H9 (cell line): ENCODE results near the gene GDPGP1. TPM values are rescaled to one million over a fixed set of nuclear protein-coding genes. Genes with fewer than 3 reads are reported as not detected.

Experiments
- DNase-seq: peaks from one replicate; pipeline ENCODE4 v3.0.0-alpha.2; 2017
- H2AFZ ChIP-seq: one replicate; pipeline ENCODE4 v1.6.1; 2013; ENCODE audit warnings: mild to moderate bottlenecking, low read length, control low read depth, moderate library complexity
- H2AK5ac ChIP-seq: 2 replicates; pipeline ENCODE4 v1.6.1; 2013; ENCODE audit warnings: low read length, control low read depth, mixed read lengths; ENCODE audit not compliant: insufficient read length
- H2BK120ac ChIP-seq: one replicate; pipeline ENCODE4 v1.6.1; 2013; ENCODE audit warnings: low read depth, mild to moderate bottlenecking, low read length, control low read depth, inconsistent platforms; ENCODE audit not compliant: poor library complexity, severe bottlenecking
- H2BK12ac ChIP-seq: 2 replicates; pipeline ENCODE4 v1.6.1; 2013; ENCODE audit warnings: low read length, control low read depth, mixed read lengths, low read depth; ENCODE audit not compliant: insufficient read length
- H2BK15ac ChIP-seq: 2 replicates; pipeline ENCODE4 v1.6.1; 2013; ENCODE audit warnings: low read depth, low read length, control low read depth
- H2BK20ac ChIP-seq: one replicate; pipeline ENCODE4 v1.6.1; 2013; ENCODE audit warnings: low read depth, mild to moderate bottlenecking, low read length, control low read depth, inconsistent platforms; ENCODE audit not compliant: poor library complexity, severe bottlenecking
- H2BK5ac ChIP-seq: 2 replicates; pipeline ENCODE4 v1.6.1; 2013; ENCODE audit warnings: low read length, control low read depth, mixed read lengths; ENCODE audit not compliant: insufficient read length
- H3K14ac ChIP-seq: 2 replicates; pipeline ENCODE4 v1.6.1; 2013; ENCODE audit warnings: low read length, control low read depth; ENCODE audit not compliant: insufficient read depth
- H3K18ac ChIP-seq: 2 replicates; pipeline ENCODE4 v1.6.1; 2013; ENCODE audit warnings: low read depth, mild to moderate bottlenecking, mixed read lengths, low read length, control low read depth; ENCODE audit not compliant: insufficient read length
- H3K23ac ChIP-seq: 2 replicates; pipeline ENCODE4 v1.6.1; 2013; ENCODE audit warnings: low read length, control low read depth, mixed read lengths, low read depth; ENCODE audit not compliant: insufficient read length
- H3K23me2 ChIP-seq: 2 replicates; pipeline ENCODE4 v1.6.1; 2013; ENCODE audit warnings: low read depth, mild to moderate bottlenecking, mixed read lengths, low read length, control low read depth; ENCODE audit not compliant: insufficient read length, poor library complexity, severe bottlenecking
- H3K27ac ChIP-seq: 2 replicates; pipeline ENCODE4 v1.5.1; 2013; ENCODE audit warnings: low read length, control low read depth, mixed read lengths, low read depth; ENCODE audit not compliant: insufficient read length
- H3K27me3 ChIP-seq: 2 replicates; pipeline ENCODE4 v1.6.1; 2013; ENCODE audit warnings: low read length, control low read depth, inconsistent platforms; ENCODE audit not compliant: insufficient read depth
- H3K4ac ChIP-seq: 2 replicates; pipeline ENCODE4 v1.6.1; 2013; ENCODE audit warnings: low read depth, mild to moderate bottlenecking, control low read depth, inconsistent platforms, low read length, moderate library complexity
- H3K4me1 ChIP-seq: 2 replicates; pipeline ENCODE4 v1.6.1; 2013; ENCODE audit warnings: low read length, control low read depth, inconsistent platforms; ENCODE audit not compliant: insufficient read depth
- H3K4me2 ChIP-seq: 2 replicates; pipeline ENCODE4 v1.6.1; 2013; ENCODE audit warnings: low read length, control low read depth, mixed read lengths; ENCODE audit not compliant: insufficient read length, insufficient read depth
- H3K56ac ChIP-seq: 2 replicates; pipeline ENCODE4 v1.6.1; 2013; ENCODE audit warnings: low read depth, mild to moderate bottlenecking, mixed read lengths, low read length, control low read depth; ENCODE audit not compliant: insufficient read length
- H3K79me1 ChIP-seq: 2 replicates; pipeline ENCODE4 v1.6.1; 2013; ENCODE audit warnings: low read depth, mild to moderate bottlenecking, moderate library complexity, low read length, control low read depth, inconsistent platforms; ENCODE audit not compliant: insufficient read depth, poor library complexity, severe bottlenecking
- H3K79me2 ChIP-seq: 2 replicates; pipeline ENCODE4 v1.6.1; 2013; ENCODE audit warnings: low read length, control low read depth, inconsistent platforms; ENCODE audit not compliant: insufficient read depth
- H3K9ac ChIP-seq: 2 replicates; pipeline ENCODE4 v1.6.1; 2013; ENCODE audit warnings: low read length, control low read depth, mixed read lengths; ENCODE audit not compliant: insufficient read length; ENCODE audit errors: extremely low read depth
- H3K9me3 ChIP-seq: one replicate; pipeline ENCODE4 v1.6.1; 2013; ENCODE audit warnings: low read depth, low read length, inconsistent platforms; ENCODE audit not compliant: control insufficient read depth
- H3T11ph ChIP-seq: one replicate; pipeline ENCODE4 v1.6.1; 2013; ENCODE audit warnings: mild to moderate bottlenecking, low read length, control low read depth, inconsistent platforms
- H4K20me1 ChIP-seq: one replicate; pipeline ENCODE4 v1.6.1; 2013; ENCODE audit not compliant: control insufficient read depth, insufficient read length, insufficient read depth
- H4K5ac ChIP-seq: 2 replicates; pipeline ENCODE4 v1.6.1; 2013; ENCODE audit warnings: low read depth, mild to moderate bottlenecking, mixed read lengths, low read length, control low read depth; ENCODE audit not compliant: insufficient read length
- H4K8ac ChIP-seq: replicated peaks from 2 replicates; pipeline ENCODE4 v1.6.1; 2013; ENCODE audit warnings: low read length, control low read depth, mixed read lengths, low read depth; ENCODE audit not compliant: insufficient read length
- H4K91ac ChIP-seq: 2 replicates; pipeline ENCODE4 v1.6.1; 2013; ENCODE audit warnings: low read depth, mild to moderate bottlenecking, moderate library complexity, mixed read lengths, low read length, control low read depth; ENCODE audit not compliant: insufficient read length
- H3K27ac Mint-ChIP-seq, 3 experiments: 2 replicates in 2 of 3; 3 replicates in 1 of 3; pipeline ENCODE4 v1.8.0; 2020 to 2021; ENCODE audit warnings: mixed read lengths in 3 of 3, mild to moderate bottlenecking in 1 of 3, moderate library complexity in 1 of 3
- H3K27me3 Mint-ChIP-seq: 2 replicates; pipeline ENCODE4 v1.8.0; 2021; ENCODE audit warnings: low read depth, mild to moderate bottlenecking, moderate library complexity, mixed read lengths
- H3K36me3 Mint-ChIP-seq, 3 experiments: 2 replicates in 2 of 3; 3 replicates in 1 of 3; pipeline ENCODE4 v1.8.0; 2020 to 2021; ENCODE audit warnings: low read depth in 3 of 3, mixed read lengths in 3 of 3; ENCODE audit not compliant: insufficient read depth in 1 of 3
- H3K4me1 Mint-ChIP-seq, 2 experiments: 2 replicates each; pipeline ENCODE4 v1.8.0; 2020; ENCODE audit warnings: mixed read lengths in 2 of 2
- H3K4me3 Mint-ChIP-seq, 2 experiments: 2 replicates in 1 of 2; 3 replicates in 1 of 2; pipeline ENCODE4 v1.8.0; 2020 to 2021; ENCODE audit warnings: mild to moderate bottlenecking in 2 of 2, mixed read lengths in 2 of 2, moderate library complexity in 1 of 2
- H3K9me3 Mint-ChIP-seq, 2 experiments: 2 replicates in 1 of 2; 3 replicates in 1 of 2; pipeline ENCODE4 v1.8.0; 2020; ENCODE audit warnings: mild to moderate bottlenecking in 2 of 2, mixed read lengths in 2 of 2, moderate library complexity in 1 of 2
- CTCF ChIP-seq: fragments of 200-600 bp; sonication (generic); conservative IDR thresholded peaks from 3 replicates; pipeline ENCODE4 v1.8.0; 2021; ENCODE audit warnings: antibody characterized with exemption, mild to moderate bottlenecking
- WGBS: extraction: QIAGEN DNeasy Blood & Tissue Kit; methylation state at CpG from one replicate; pipeline ENCODE4 v1.1.7; 2013; ENCODE audit warnings: missing lambda C conversion rate, low lambda C conversion rate, mixed read lengths; ENCODE audit not compliant: insufficient read length; ENCODE audit errors: extremely low coverage; 5-methylcytosine and 5-hydroxymethylcytosine counted together
- total RNA-seq: library from RNA; stranded (reverse); gene quantifications from 2 replicates; pipeline ENCODE4 v1.2.1, GENCODE V29; 2021

The GDPGP1 gene
- total RNA-seq, 1 experiment from 2014 or later, result 6.7 TPM

GRCh38 chr15:90188914-90189748, 44.9 kb upstream of the GDPGP1 start:
- peaks cover 17 to 22% of the 10 kb centered on the region in 2 experiments for H3K4me1 Mint-ChIP-seq
- Histone ChIP-seq H2BK5ac (no peak overlapping the region), H3K27ac (no peak overlapping the region), H3K27me3 (no peaks in the 10 kb centered on the region), H3K23me2 (peaks cover 4% of the 10 kb centered on the region), H3K9ac (no peak overlapping the region), H2BK15ac (no peak overlapping the region), H4K8ac (no peak overlapping the region), H2BK12ac (no peak overlapping the region), H4K20me1 (no peaks in the 10 kb centered on the region), H3K79me2 (no peaks in the 10 kb centered on the region), H2BK20ac (no peak overlapping the region), H3K4ac (no peak overlapping the region), H2AFZ (no peak overlapping the region), H3K79me1 (no peaks in the 10 kb centered on the region), H4K5ac (no peak overlapping the region), H3K56ac (no peak overlapping the region), H3K18ac (no peak overlapping the region), H3K4me1 (no peaks in the 10 kb centered on the region), H3K9me3 (no peaks in the 10 kb centered on the region), H2BK120ac (no peak overlapping the region), H4K91ac (no peak overlapping the region), H3K14ac (no peak overlapping the region), H3K4me2 (no peak overlapping the region), H3T11ph (no peak overlapping the region), H3K23ac (no peak overlapping the region), H2AK5ac (no peak overlapping the region)
- no peak for DNase-seq
- no peak overlapping the region; a peak in 1 of 7 replicates for H3K27ac Mint-ChIP-seq
- no peaks in the 10 kb centered on the region; a peak in 1 of 5 replicates for H3K9me3 Mint-ChIP-seq
- WGBS, result no CpG with 5 or more reads among the region's 8 CpGs
- no peaks in the 10 kb centered on the region; a peak in 3 of 7 replicates for H3K36me3 Mint-ChIP-seq
- H3K27me3 Mint-ChIP-seq, result no peaks in the 10 kb centered on the region
- no peak for TF ChIP-seq CTCF
- H3K4me3 Mint-ChIP-seq, result no peak overlapping the region
